Esophagus muscularis mucosa (tissue), 3 donors: ENCODE measurements around the gene IL12RB1.

ENCODE experiments used
- POLR2A ChIP-seq: fragments of 450-650 bp; IDR thresholded peaks from one replicate; pipeline ENCODE4 v1.6.1; 2017; ENCODE audit warnings: antibody characterized with exemption, moderate library complexity, mild to moderate bottlenecking, low read depth
- TF ChIP-seq, protein P1 (sequence below), 3 experiments: fragments of 200-600 bp in 2 of 3; fragments of 450-650 bp in 1 of 3; sonication (generic) in 2 of 3; IDR thresholded peaks; one replicate each; pipeline ENCODE4 v1.5.1; 2017 to 2019; ENCODE audit warnings: antibody characterized with exemption in 3 of 3, mild to moderate bottlenecking in 2 of 3, moderate library complexity in 1 of 3

DNA sequence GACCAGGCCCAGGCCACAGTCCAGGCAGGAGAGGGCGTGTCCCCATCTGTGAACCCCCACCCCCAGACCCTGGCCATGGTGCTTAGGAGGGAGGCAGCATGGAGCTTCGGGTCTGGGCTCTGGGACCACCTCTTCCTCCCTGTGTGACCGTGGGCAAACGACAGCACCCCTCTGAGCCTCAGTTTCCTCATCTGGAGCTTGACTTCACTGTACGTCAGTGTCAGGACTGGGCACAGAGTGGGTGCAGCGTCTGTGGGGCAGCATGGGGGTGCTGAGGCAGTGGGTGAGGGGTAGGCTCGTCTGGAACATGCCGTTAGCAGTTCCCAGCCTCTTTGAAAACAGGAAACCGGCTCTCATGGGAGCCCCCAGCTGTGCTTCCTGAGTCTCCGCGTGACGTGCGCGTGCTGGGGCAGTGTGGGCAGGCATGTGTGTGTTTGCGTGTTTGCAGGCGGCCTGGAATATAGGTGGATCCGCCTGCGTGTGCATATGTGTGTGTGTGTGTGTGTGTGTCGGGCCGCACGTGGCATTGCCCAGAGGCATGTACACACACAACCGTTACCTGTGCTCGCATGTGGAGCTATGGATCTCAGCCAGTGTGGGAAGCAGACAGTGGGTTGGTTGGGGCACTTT is 63.0 kb downstream of the IL12RB1 start:
- no peak for TF ChIP-seq POLR2A
- TF ChIP-seq, protein P1, sequence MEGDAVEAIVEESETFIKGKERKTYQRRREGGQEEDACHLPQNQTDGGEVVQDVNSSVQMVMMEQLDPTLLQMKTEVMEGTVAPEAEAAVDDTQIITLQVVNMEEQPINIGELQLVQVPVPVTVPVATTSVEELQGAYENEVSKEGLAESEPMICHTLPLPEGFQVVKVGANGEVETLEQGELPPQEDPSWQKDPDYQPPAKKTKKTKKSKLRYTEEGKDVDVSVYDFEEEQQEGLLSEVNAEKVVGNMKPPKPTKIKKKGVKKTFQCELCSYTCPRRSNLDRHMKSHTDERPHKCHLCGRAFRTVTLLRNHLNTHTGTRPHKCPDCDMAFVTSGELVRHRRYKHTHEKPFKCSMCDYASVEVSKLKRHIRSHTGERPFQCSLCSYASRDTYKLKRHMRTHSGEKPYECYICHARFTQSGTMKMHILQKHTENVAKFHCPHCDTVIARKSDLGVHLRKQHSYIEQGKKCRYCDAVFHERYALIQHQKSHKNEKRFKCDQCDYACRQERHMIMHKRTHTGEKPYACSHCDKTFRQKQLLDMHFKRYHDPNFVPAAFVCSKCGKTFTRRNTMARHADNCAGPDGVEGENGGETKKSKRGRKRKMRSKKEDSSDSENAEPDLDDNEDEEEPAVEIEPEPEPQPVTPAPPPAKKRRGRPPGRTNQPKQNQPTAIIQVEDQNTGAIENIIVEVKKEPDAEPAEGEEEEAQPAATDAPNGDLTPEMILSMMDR (IDR thresholded peaks at IDR 0.05): no peak
